HG03025 (cell line): ENCODE results near the gene LMOD3.

Experiments
- ATAC-seq: cut with Tn5 transposase; IDR thresholded peaks from one replicate; pipeline ENCODE4 v1.9.1; 2021; ENCODE audit warnings: mild to moderate bottlenecking, moderate library complexity; ENCODE audit not compliant: unreplicated experiment, low FRiP score

Gene LMOD3

GRCh38 chr3:69126999-69127398, 4.6 kb upstream of the LMOD3 start:
- no peak for ATAC-seq

- ATAC-seq = no peak
Observed at GRCh38 chr3:69126216-69126615, 3.8 kb upstream of the LMOD3 start.

- ATAC-seq = no peak
Observed at GRCh38 chr3:69121950-69122349, 445 bp downstream of the LMOD3 start.

- ATAC-seq = no peak
Observed at GRCh38 chr3:69121513-69121912, 882 bp downstream of the LMOD3 start.

- no peak for ATAC-seq
Observed at GRCh38 chr3:69120879-69121464, 1.4 kb downstream of the LMOD3 start.

- ATAC-seq = no peak
Observed at GRCh38 chr3:69119681-69120080, 2.7 kb downstream of the LMOD3 start.

GRCh38 chr3:69119138-69119537, 3.3 kb downstream of the LMOD3 start:
- ATAC-seq = no peak

- no peak for ATAC-seq
Observed at GRCh38 chr3:69118555-69118954, 3.8 kb downstream of the LMOD3 start.

GRCh38 chr3:69116897-69117296, 5.5 kb downstream of the LMOD3 start:
- no peak for ATAC-seq

GRCh38 chr3:69116162-69116561, 6.2 kb downstream of the LMOD3 start:
- ATAC-seq = no peak

- no peak for ATAC-seq
Observed at GRCh38 chr3:69115731-69116130, 6.7 kb downstream of the LMOD3 start.

- ATAC-seq = no peak
Observed at GRCh38 chr3:69113536-69113935, 8.9 kb downstream of the LMOD3 start.

- no peak for ATAC-seq
Observed at GRCh38 chr3:69110941-69111546, 11.4 kb downstream of the LMOD3 start.

- ATAC-seq = no peak
Observed at GRCh38 chr3:69108811-69109210, 13.6 kb downstream of the LMOD3 start.

- ATAC-seq = no peak
Observed at GRCh38 chr3:69107841-69108240, 14.6 kb downstream of the LMOD3 start.

- ATAC-seq = no peak
Observed at GRCh38 chr3:69105320-69105719, 17.1 kb downstream of the LMOD3 start.

GRCh38 chr3:69104586-69104985, 17.8 kb downstream of the LMOD3 start:
- ATAC-seq = no peak

- ATAC-seq = no peak
Observed at GRCh38 chr3:69103123-69103522, 19.3 kb downstream of the LMOD3 start.

GRCh38 chr3:69102384-69102783, 20.0 kb downstream of the LMOD3 start:
- ATAC-seq = no peak

- ATAC-seq = no peak
Observed at GRCh38 chr3:69099576-69099975, 22.8 kb downstream of the LMOD3 start.

- no peak for ATAC-seq
Observed at GRCh38 chr3:69097407-69098086, 24.8 kb downstream of the LMOD3 start.

- ATAC-seq = no peak
Observed at GRCh38 chr3:69096299-69096698, 26.1 kb downstream of the LMOD3 start.
